ACC112 (cell line): ENCODE measurements around the gene OTUD7B.

Experiments used
- H2AFZ ChIP-seq: fragments of 200-600 bp; sonication (generic); one replicate; pipeline ENCODE4 v1.6.0; 2017; ENCODE audit warnings: antibody characterized with exemption, low read length; ENCODE audit not compliant: unreplicated experiment
- H3K27ac ChIP-seq: fragments of 200-600 bp; sonication (generic); 2 replicates; pipeline ENCODE4 v1.5.1; 2014; ENCODE audit warnings: low read depth, mild to moderate bottlenecking, antibody characterized with exemption, low read length, moderate library complexity
- H3K27me3 ChIP-seq: fragments of 200-600 bp; sonication (generic); 2 replicates; pipeline ENCODE4 v1.6.1; 2014; ENCODE audit warnings: mild to moderate bottlenecking, antibody characterized with exemption, low read length, moderate library complexity, mixed read lengths; ENCODE audit not compliant: insufficient read depth
- H3K36me3 ChIP-seq: fragments of 200-600 bp; sonication (generic); 2 replicates; pipeline ENCODE4 v1.6.1; 2016; ENCODE audit warnings: mild to moderate bottlenecking, antibody characterized with exemption, low read length, moderate library complexity, mixed read lengths; ENCODE audit not compliant: insufficient read depth
- H3K4me1 ChIP-seq: fragments of 200-600 bp; sonication (generic); one replicate; pipeline ENCODE4 v1.6.1; 2016; ENCODE audit warnings: low read length, mixed read lengths; ENCODE audit not compliant: insufficient read depth, unreplicated experiment, control insufficient read depth
- H3K4me3 ChIP-seq: fragments of 200-600 bp; sonication (generic); 2 replicates; pipeline ENCODE4 v1.5.1; 2014; ENCODE audit warnings: mild to moderate bottlenecking, low read depth, low read length
- H3K79me2 ChIP-seq: fragments of 200-600 bp; sonication (generic); one replicate; pipeline ENCODE4 v1.6.0; 2016; ENCODE audit warnings: low read length; ENCODE audit not compliant: control insufficient read depth, unreplicated experiment, insufficient read depth

The OTUD7B gene

GRCh38 chr1:150022357-150022756 is 11.8 kb upstream of the OTUD7B start:
- H3K4me3 ChIP-seq: no peak overlapping the region
- no peaks in the 10 kb centered on the region for H3K79me2 ChIP-seq
- no peaks in the 10 kb centered on the region for H3K36me3 ChIP-seq
- H3K4me1 ChIP-seq: peaks cover 11% of the 10 kb centered on the region
- no peaks in the 10 kb centered on the region for H3K27me3 ChIP-seq
- no peak overlapping the region for H2AFZ ChIP-seq
- no peak overlapping the region for H3K27ac ChIP-seq

DNA sequence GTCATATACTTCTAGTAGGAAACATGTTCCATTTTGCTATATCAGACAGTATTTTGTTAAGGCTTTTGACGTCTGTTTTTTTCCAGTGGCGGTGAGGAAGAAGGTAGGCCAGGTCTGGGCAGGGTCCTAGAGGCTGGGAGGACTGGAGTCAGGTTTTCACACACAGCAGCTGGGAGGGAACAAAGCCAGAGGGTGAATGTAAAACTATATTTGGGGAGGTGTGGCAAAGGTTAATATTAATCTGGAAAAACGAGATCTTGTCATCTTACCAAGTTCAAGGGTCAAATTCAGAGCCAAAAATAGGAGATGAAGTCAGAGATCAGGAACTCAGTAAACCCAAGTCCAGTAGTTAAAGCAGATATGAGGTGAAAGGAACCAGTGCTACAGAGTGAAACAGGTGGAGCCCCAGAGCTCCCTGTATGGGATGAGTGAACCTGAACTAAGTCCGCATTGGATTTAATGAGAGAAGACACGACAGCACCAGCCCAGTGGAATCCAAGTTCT is 10.7 kb upstream of the OTUD7B start:
- Histone ChIP-seq H2AFZ (peak overlapping the region; percentile 43), H3K36me3 (no peaks in the 10 kb centered on the region), H3K27me3 (no peaks in the 10 kb centered on the region), H3K4me3 (no peak overlapping the region), H3K27ac (no peak overlapping the region), H3K79me2 (no peaks in the 10 kb centered on the region), H3K4me1 (peaks cover 11% of the 10 kb centered on the region)

DNA sequence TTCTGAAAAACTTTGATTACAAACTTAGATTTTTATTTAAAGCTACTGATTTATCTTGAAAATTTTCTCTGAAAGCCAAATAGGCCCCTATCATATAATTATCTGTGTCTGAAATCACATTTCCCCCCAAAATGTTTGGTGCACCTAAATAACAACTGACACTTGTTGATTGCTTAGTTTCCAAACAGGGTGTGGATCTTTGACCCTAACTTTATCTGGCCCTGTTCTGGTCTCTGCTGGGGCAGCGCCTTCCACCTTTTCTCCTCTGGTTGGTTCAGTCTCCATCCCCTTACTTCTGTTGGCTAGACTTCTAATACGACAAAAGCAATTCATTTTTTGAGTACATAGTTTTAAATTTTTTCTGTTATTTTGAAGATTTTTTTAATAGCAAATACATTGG is 10.2 kb upstream of the OTUD7B start:
- no peak overlapping the region for H3K27ac ChIP-seq
- no peak overlapping the region for H2AFZ ChIP-seq
- peaks cover 11% of the 10 kb centered on the region for H3K4me1 ChIP-seq
- no peaks in the 10 kb centered on the region for H3K79me2 ChIP-seq
- no peak overlapping the region for H3K4me3 ChIP-seq
- no peaks in the 10 kb centered on the region for H3K36me3 ChIP-seq
- no peaks in the 10 kb centered on the region for H3K27me3 ChIP-seq

DNA sequence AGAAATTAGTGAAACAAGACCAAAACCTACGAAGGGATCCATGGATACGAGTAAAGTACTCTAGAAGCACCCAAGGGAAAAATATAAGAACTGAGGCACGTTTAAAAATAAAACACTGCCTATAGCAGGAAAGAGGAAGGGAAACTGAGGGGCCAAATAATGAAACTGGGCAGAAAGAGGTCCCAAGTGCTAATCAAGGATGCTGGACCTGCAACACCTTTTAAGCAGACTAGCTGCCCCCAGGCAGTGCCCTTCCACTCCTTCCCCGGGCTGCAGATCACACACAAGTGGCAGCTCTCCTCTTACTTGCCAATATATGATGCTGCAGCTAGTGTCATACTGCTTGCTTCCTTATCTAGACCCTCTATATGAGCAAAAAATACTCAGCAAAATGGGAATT is 7.6 kb upstream of the OTUD7B start:
- H2AFZ ChIP-seq: no peak overlapping the region
- no peaks in the 10 kb centered on the region for H3K79me2 ChIP-seq
- no peaks in the 10 kb centered on the region for H3K27me3 ChIP-seq
- H3K4me3 ChIP-seq: no peak overlapping the region
- H3K4me1 ChIP-seq: peaks cover 11% of the 10 kb centered on the region
- no peak overlapping the region for H3K27ac ChIP-seq
- H3K36me3 ChIP-seq: no peaks in the 10 kb centered on the region

- Histone ChIP-seq H3K79me2 (no peaks in the 10 kb centered on the region), H3K36me3 (no peaks in the 10 kb centered on the region), H3K4me3 (no peak overlapping the region), H3K27me3 (no peaks in the 10 kb centered on the region), H3K27ac (no peak overlapping the region), H2AFZ (no peak overlapping the region), H3K4me1 (peaks cover 11% of the 10 kb centered on the region)
Measured at GRCh38 chr1:150017206-150017750, 6.8 kb upstream of the OTUD7B start.

GRCh38 chr1:150015651-150016131 is 5.2 kb upstream of the OTUD7B start:
- Histone ChIP-seq H3K4me1 (peaks cover 6% of the 10 kb centered on the region), H3K27me3 (no peaks in the 10 kb centered on the region), H3K27ac (no peak overlapping the region), H3K4me3 (no peak overlapping the region), H3K79me2 (no peaks in the 10 kb centered on the region), H2AFZ (no peak overlapping the region), H3K36me3 (no peaks in the 10 kb centered on the region)

GRCh38 chr1:150012611-150013010 is 2.1 kb upstream of the OTUD7B start:
- H3K4me3 ChIP-seq: no peak overlapping the region
- H3K36me3 ChIP-seq: no peaks in the 10 kb centered on the region
- H3K79me2 ChIP-seq: peaks cover 23% of the 10 kb centered on the region
- peaks cover 17% of the 10 kb centered on the region for H3K4me1 ChIP-seq
- H3K27ac ChIP-seq: no peak overlapping the region
- H3K27me3 ChIP-seq: no peaks in the 10 kb centered on the region
- no peak overlapping the region for H2AFZ ChIP-seq

GRCh38 chr1:150009604-150010392 is 728 bp downstream of the OTUD7B start:
- peaks cover 31% of the 10 kb centered on the region for H3K4me1 ChIP-seq
- H3K36me3 ChIP-seq: peaks cover 4% of the 10 kb centered on the region; the same call in 1 of the 2 replicates
- peak overlapping the region; percentile 85 for H3K27ac ChIP-seq
- H3K27me3 ChIP-seq: no peaks in the 10 kb centered on the region
- H3K79me2 ChIP-seq: peaks cover 44% of the 10 kb centered on the region
- H3K4me3 ChIP-seq: peak overlapping the region; percentile 96
- peak overlapping the region; percentile 52 for H2AFZ ChIP-seq

- H2AFZ ChIP-seq: no peak overlapping the region
- peak overlapping the region; percentile 85 for H3K27ac ChIP-seq
- H3K36me3 ChIP-seq: peaks cover 4% of the 10 kb centered on the region; the same call in 1 of the 2 replicates
- no peaks in the 10 kb centered on the region for H3K27me3 ChIP-seq
- peaks cover 45% of the 10 kb centered on the region for H3K79me2 ChIP-seq
- H3K4me3 ChIP-seq: peak overlapping the region; percentile 96
- H3K4me1 ChIP-seq: peaks cover 31% of the 10 kb centered on the region
Measured at GRCh38 chr1:150008699-150009098, 1.8 kb downstream of the OTUD7B start.

GRCh38 chr1:150006881-150007421 is 3.6 kb downstream of the OTUD7B start:
- peak overlapping the region; percentile 96 for H3K4me3 ChIP-seq
- H3K79me2 ChIP-seq: peaks cover 54% of the 10 kb centered on the region
- H3K36me3 ChIP-seq: peaks cover 4% of the 10 kb centered on the region; the same call in 1 of the 2 replicates

More at GRCh38 chr1:150006881-150007421, 3.6 kb downstream of the OTUD7B start:
- peaks cover 35% of the 10 kb centered on the region for H3K4me1 ChIP-seq
- H3K27ac ChIP-seq: peak overlapping the region; percentile 57
- no peaks in the 10 kb centered on the region for H3K27me3 ChIP-seq
- no peak overlapping the region for H2AFZ ChIP-seq
